Neural cell (in vitro differentiated cells): ENCODE data around the gene SNTG2.

ENCODE experiments used
- TF ChIP-seq, protein P1 (sequence below): fragments of 450-650 bp; IDR thresholded peaks from 2 replicates; pipeline ENCODE4 v1.5.1; 2014; ENCODE audit warnings: antibody characterized with exemption, mild to moderate bottlenecking, moderate library complexity; ENCODE audit not compliant: poor library complexity, severe bottlenecking
- TF ChIP-seq, protein P2 (sequence below): IDR thresholded peaks from 2 replicates; pipeline ENCODE4 v1.6.1; 2012; ENCODE audit warnings: borderline replicate concordance

GRCh38 chr2:941871-942270 is 8.8 kb upstream of the SNTG2 start:
- TF ChIP-seq, protein P1, sequence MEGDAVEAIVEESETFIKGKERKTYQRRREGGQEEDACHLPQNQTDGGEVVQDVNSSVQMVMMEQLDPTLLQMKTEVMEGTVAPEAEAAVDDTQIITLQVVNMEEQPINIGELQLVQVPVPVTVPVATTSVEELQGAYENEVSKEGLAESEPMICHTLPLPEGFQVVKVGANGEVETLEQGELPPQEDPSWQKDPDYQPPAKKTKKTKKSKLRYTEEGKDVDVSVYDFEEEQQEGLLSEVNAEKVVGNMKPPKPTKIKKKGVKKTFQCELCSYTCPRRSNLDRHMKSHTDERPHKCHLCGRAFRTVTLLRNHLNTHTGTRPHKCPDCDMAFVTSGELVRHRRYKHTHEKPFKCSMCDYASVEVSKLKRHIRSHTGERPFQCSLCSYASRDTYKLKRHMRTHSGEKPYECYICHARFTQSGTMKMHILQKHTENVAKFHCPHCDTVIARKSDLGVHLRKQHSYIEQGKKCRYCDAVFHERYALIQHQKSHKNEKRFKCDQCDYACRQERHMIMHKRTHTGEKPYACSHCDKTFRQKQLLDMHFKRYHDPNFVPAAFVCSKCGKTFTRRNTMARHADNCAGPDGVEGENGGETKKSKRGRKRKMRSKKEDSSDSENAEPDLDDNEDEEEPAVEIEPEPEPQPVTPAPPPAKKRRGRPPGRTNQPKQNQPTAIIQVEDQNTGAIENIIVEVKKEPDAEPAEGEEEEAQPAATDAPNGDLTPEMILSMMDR = no peak
- TF ChIP-seq, protein P2, sequence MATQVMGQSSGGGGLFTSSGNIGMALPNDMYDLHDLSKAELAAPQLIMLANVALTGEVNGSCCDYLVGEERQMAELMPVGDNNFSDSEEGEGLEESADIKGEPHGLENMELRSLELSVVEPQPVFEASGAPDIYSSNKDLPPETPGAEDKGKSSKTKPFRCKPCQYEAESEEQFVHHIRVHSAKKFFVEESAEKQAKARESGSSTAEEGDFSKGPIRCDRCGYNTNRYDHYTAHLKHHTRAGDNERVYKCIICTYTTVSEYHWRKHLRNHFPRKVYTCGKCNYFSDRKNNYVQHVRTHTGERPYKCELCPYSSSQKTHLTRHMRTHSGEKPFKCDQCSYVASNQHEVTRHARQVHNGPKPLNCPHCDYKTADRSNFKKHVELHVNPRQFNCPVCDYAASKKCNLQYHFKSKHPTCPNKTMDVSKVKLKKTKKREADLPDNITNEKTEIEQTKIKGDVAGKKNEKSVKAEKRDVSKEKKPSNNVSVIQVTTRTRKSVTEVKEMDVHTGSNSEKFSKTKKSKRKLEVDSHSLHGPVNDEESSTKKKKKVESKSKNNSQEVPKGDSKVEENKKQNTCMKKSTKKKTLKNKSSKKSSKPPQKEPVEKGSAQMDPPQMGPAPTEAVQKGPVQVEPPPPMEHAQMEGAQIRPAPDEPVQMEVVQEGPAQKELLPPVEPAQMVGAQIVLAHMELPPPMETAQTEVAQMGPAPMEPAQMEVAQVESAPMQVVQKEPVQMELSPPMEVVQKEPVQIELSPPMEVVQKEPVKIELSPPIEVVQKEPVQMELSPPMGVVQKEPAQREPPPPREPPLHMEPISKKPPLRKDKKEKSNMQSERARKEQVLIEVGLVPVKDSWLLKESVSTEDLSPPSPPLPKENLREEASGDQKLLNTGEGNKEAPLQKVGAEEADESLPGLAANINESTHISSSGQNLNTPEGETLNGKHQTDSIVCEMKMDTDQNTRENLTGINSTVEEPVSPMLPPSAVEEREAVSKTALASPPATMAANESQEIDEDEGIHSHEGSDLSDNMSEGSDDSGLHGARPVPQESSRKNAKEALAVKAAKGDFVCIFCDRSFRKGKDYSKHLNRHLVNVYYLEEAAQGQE = no peak
